ENCODE results near the gene SYT11.
"Not testable (repeated sequence)": the region's sequence is repeated elsewhere in the genome, so short reads cannot be mapped to it uniquely, and the experiment has no call there.

The SYT11 gene

GRCh38 chr1:155859881-155860871 lies 809 bp downstream of the SYT11 start:
- DNase-seq (ENCODE audit: low read depth in 4 of 4, low spot score in 1 of 4) = peak in 1 of 4 experiments; percentile 30

DNA sequence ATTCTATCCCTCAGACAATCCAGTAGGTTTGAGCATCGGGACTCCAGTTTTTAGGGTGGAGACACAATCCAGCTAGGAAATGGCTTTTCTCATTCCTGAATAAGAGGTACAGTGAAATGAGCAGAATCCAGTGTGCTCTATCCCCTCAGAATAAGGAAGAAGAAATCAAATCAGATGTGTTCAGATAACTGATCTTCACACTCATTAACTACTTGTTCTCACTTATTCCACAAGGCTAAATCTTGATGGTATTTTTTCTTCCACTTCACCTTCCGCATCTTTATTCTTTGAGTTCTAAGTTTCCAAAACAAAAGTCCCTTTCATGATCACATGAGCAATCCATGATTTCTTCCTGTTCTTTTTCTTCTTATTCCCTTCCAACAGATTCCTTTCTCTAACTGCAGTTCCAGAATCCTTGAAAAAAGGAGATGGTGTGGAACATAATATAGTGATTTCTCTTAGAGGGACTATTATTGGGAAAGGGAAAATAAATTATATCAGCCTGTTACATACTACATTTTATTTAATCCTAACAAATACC lies 1.7 kb downstream of the SYT11 start:
- no peak for DNase-seq (ENCODE audit: low read depth in 4 of 4, low spot score in 1 of 4)

DNA sequence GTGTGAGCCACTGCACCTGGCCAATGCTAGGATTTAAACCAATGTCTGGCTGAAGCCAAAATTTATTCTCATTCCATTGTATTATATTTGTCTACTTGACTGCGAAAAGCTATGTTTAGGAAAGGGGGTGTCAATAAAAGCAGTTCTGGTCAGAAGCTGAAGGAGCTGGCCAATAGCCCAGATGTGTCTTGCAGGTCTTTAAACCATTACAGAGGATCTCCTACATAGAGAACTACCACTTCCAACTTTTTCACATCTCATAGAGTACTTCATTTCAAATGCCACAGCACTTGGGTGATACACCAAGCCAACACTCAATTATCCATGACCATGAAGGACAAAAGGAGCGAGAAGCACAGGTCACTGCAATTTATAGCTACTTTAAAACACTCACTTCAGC lies 2.5 kb downstream of the SYT11 start:
- DNase-seq (ENCODE audit: low read depth in 4 of 4, low spot score in 1 of 4) = no peak

GRCh38 chr1:155864393-155864792 lies 5.0 kb downstream of the SYT11 start:
- no peak for DNase-seq (ENCODE audit: low read depth in 4 of 4, low spot score in 1 of 4)

- DNase-seq (ENCODE audit: low read depth in 4 of 4, low spot score in 1 of 4) = no peak
These were observed 8.4 kb downstream of the SYT11 start for GRCh38 chr1:155867766-155868165.

DNA sequence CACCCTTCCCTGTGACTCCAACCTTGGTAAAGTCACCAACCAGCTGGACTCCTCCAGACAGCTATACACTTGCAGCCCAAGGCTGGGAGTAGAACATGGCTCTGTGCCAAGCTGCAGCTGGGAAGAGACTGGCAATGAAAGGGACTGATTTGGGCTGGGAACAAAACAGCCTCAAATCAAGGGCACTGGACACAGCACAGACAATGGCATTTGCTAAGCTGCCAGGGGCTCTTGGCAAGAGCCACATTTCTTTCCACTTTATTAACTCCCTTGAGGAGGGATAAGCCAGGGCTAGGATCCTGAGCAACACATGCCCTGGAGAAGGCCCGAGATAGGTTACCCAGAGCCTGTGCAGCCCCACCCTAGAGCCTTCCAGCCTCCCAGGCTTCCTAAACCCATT lies 12.0 kb downstream of the SYT11 start:
- DNase-seq (ENCODE audit: low read depth in 4 of 4, low spot score in 1 of 4) = no peak

DNA sequence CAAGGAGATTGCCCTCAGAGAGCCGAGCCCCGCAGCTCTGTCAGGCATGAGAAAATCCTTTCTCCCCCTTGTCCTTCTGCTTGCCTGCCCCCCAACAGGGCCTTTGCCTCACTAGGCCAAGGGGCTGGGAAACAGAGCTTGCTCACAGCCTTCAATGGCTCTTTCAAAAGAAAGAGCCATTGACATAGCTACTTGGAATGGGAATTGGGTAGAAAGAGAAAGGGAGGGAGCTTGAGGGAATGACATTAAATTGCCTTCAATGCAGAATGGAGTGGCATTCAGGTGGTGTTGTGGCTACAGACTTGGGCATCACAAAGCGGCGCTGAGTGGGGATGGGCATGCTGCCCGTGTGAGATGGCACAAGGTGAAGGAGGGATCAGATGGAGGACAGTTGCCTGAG lies 13.2 kb downstream of the SYT11 start:
- DNase-seq (ENCODE audit: low read depth in 4 of 4, low spot score in 1 of 4) = no peak

DNA sequence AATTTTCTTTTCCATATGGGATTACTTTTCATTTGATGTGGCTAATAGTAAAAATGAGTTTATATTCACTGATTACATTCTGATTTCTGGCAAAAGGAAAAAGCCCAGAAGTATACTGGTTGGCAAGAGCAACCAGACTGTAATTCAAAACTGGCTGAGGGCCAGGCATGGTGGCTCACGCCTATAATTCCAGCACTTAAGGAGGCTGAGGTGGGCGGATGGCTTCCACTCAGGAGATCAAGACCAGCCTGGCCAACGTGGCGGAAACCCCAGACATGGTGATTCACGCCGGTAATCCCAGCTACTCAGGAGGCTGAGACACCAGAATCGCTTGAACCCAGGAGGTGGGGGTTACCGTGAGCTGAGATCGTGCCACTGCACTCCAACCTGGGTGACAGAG lies 14.5 kb downstream of the SYT11 start:
- no peak for DNase-seq (ENCODE audit: low read depth in 4 of 4, low spot score in 1 of 4)

- no peak for DNase-seq (ENCODE audit: low read depth in 4 of 4, low spot score in 1 of 4)
These were observed 18.6 kb downstream of the SYT11 start for GRCh38 chr1:155877945-155878344.

DNA sequence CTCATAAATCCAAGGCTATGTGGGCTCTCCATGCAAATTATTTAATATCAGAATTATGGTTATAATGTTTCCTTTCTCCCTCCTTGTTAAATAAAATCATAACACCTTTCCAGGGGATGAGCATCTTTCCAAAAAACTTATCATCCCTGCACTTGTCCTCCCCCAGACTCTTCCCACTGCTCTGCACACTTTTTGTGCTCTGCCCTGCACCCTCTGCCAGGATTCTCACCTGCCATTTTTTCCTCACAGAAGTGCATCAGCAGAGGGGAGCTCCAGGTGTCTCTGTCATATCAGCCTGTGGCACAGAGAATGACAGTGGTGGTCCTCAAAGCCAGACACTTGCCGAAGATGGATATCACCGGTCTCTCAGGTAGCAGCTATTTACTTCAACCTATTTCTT lies 20.9 kb downstream of the SYT11 start:
- no peak for DNase-seq (ENCODE audit: low read depth in 4 of 4, low spot score in 1 of 4)

GRCh38 chr1:155880950-155881349 lies 21.6 kb downstream of the SYT11 start:
- DNase-seq (ENCODE audit: low read depth in 4 of 4, low spot score in 1 of 4) = no peak

GRCh38 chr1:155882235-155882634 lies 22.9 kb downstream of the SYT11 start:
- DNase-seq (ENCODE audit: low read depth in 4 of 4, low spot score in 1 of 4) = no peak

DNA sequence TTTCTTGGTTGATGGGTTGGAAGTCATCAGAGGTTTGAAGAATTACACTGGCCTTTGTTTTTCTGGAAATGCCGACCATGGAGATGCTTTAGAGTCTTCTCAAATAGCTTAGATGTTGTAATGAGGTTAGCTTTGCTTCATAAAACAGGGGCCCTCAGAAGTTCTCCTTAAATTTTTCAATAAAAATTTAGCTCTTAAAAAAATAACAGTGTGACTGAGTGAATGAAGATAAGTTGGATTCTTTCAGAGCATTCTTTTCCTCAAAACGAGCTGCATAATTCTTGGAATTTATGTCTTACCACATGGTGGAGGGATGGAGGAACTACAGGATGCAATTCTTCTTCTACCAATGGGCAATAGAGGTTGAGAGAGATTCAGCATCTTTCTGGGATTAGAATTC lies 23.4 kb downstream of the SYT11 start:
- no peak for DNase-seq (ENCODE audit: low read depth in 4 of 4, low spot score in 1 of 4)

- no peak for DNase-seq (ENCODE audit: low read depth in 4 of 4, low spot score in 1 of 4)
These were observed 24.9 kb downstream of the SYT11 start for GRCh38 chr1:155884031-155884960.

GRCh38 chr1:155884982-155885381 lies 25.6 kb downstream of the SYT11 start:
- no peak for DNase-seq (ENCODE audit: low read depth in 4 of 4, low spot score in 1 of 4)

DNA sequence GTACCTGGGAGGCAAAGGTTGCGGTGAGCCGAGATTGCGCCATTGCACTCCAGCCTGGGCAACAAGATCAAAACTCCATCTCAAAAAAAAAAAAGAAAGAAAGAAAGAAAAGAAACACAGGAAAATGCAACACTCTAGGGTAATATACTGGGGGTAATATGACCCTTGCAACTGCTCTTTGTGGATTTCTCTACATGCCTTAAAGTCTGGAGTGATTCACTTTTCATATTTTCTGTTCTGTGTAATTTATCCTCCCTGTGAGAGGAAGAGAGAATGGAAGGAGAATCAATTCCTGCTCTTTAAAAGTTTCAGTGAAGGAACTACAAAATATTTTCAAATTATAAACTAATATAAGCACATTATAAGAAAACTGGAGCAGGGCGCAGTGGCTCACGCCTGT lies 29.1 kb downstream of the SYT11 start:
- DNase-seq (ENCODE audit: low read depth in 4 of 4, low spot score in 1 of 4) = no peak

DNA sequence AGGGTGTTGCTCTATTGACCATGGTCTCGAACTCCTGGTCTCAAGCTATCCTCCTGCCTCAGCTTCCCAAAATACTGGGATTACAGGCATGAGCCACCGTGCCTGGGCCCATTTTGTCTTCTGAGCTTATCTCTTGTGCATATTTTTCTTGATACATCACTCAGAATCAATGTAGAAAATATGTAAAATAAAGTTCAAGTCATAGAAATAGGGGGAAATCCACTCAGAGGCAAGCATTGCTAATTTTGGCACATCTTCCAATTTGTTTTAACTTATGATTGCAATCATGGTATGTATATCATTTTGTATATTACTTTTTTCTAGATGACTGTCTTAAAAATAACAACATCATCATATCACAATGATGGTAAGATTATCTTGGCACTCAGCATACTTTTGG lies 30.2 kb downstream of the SYT11 start:
- no peak for DNase-seq (ENCODE audit: low read depth in 4 of 4, low spot score in 1 of 4)

- DNase-seq (ENCODE audit: low read depth in 4 of 4, low spot score in 1 of 4) = no peak
These were observed 30.9 kb downstream of the SYT11 start for GRCh38 chr1:155890251-155890650.

DNA sequence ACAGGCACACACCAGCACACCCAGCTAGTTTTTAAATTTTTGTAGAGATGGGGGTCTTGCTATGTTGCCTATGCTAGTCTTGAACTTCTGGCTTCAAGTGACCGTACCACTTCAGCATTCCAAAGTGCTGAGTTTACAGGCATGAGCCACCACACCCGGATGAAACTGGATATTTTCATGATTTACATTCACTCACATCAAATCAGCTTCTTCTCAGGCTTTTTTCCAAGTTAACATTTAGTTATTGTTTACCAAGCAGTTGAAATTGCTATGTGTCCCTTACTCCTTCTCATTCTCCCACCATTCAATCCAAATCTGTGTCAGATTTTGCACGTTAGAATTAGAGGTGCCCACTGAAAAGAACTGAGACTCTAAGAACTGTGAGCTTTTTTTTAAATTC lies 33.4 kb downstream of the SYT11 start:
- DNase-seq (ENCODE audit: low read depth in 4 of 4, low spot score in 1 of 4) = no peak

- DNase-seq (ENCODE audit: low read depth in 4 of 4, low spot score in 1 of 4) = no peak
These were observed 34.2 kb downstream of the SYT11 start for GRCh38 chr1:155893389-155894142.

DNA sequence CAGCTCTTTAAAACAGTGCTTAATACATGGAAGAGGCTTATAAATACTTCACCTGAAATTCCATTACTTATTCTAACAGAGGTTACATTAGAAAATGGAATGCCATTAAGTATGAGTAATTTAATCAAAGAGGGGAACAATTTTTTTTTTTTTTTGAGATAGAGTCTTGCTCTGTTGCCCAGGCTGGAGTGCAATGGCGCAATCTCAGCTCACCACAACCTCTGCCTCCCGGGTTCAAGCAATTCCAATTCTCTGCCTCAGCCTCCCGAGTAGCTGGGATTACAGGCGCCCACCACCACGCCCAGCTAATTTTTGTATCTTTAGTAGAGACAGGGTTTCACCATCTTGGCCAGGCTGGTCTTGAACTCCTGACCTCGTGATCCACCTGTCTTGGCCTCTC lies 36.2 kb downstream of the SYT11 start:
- not testable (repeated sequence) for DNase-seq (ENCODE audit: low read depth in 4 of 4, low spot score in 1 of 4)
